ENCODE results near the gene UCK2. TPM values are rescaled to one million over a fixed set of nuclear protein-coding genes. Genes with fewer than 3 reads are reported as not detected.

Gene UCK2
- total and polyA plus RNA-seq, 2 of the 8 experiments (the other 6 are each of a cell fraction or from before 2014, with no cell fraction given) = 103 to 109 TPM

DNA sequence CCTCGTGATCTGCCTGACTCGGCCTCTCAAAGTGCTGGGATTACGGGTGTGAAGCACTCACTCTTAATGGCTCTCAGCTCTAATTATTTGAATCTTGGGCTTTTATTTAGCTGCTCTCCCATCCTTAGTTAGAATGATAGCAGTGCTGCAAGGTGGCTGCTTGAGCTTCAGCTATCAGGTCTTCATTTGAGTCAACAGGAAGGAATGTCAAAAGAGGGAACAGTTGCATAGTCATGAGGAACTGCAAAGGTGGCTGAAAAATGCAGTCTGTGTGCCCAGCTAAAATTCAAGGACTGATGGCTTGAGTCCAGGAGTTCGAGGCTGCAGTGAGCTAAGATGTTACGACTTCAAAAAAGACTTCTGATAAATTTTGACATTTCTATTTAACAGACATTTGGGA lies 55.6 kb downstream of the UCK2 start:
- Histone ChIP-seq H2BK120ac (replicated peaks; ENCODE audit: low read depth, low read length) (no peak overlapping the region), H4K8ac (ENCODE audit: extremely low read depth, insufficient read depth, low read length) (no peak overlapping the region), H3K23me2 (ENCODE audit: low read depth, low read length) (no peaks in the 10 kb centered on the region), H4K91ac (replicated peaks; ENCODE audit: insufficient read length, low read length) (no peak overlapping the region), H4K5ac (ENCODE audit: insufficient read length, low read depth, low read length) (no peak overlapping the region), H2BK12ac (ENCODE audit: low read depth, low read length) (no peak overlapping the region), H3K4me2 (ENCODE audit: insufficient read depth in 1 of 2, low read depth in 2 of 2, low read length in 2 of 2) (no peak overlapping the region), H4K20me1 (replicated peaks in 1 of 2; ENCODE audit: control insufficient read depth in 1 of 2, insufficient read depth in 2 of 2, low read length in 2 of 2) (peaks cover 21 to 22% of the 10 kb centered on the region in 2 experiments), H2BK5ac (ENCODE audit: low read depth, low read length) (no peak overlapping the region), H3K79me1 (ENCODE audit: low read depth, low read length) (peaks cover 7% of the 10 kb centered on the region), H3K79me2 (ENCODE audit: control insufficient read depth in 1 of 2, insufficient read depth in 2 of 2, low read length in 2 of 2) (peaks cover 22 to 99% of the 10 kb centered on the region in 2 experiments), H3K14ac (ENCODE audit: insufficient read length) (no peak overlapping the region), H3K9me3 (ENCODE audit: insufficient read depth in 2 of 2, low read depth in 1 of 2, low read length in 1 of 2) (peaks cover 0 to 5% of the 10 kb centered on the region in 2 experiments; a peak in 1 of 4 replicates), H3K9ac (replicated peaks in 1 of 4; ENCODE audit: extremely low read depth in 1 of 4, low read depth in 3 of 4, low read length in 3 of 4) (no peak overlapping the region), H3K23ac (ENCODE audit: insufficient read length) (no peak overlapping the region), H3K27ac (ENCODE audit: low read depth, low read length) (no peak overlapping the region), H3K4ac (replicated peaks; ENCODE audit: insufficient read length, low read depth, low read length) (no peak overlapping the region), H3K36me3 (ENCODE audit: control insufficient read depth in 2 of 4, insufficient read depth in 4 of 4, low read length in 3 of 4) (no peaks in the 10 kb centered on the region; a peak in 1 of 8 replicates), H3K4me1 (replicated peaks in 1 of 4; ENCODE audit: control insufficient read depth in 3 of 4, insufficient read depth in 4 of 4, low read length in 3 of 4) (peaks cover 0 to 13% (median 2%) of the 10 kb centered on the region in 4 experiments; a peak in 2 of 7 replicates), H2AFZ (ENCODE audit: low read length) (no peak overlapping the region), H3K18ac (ENCODE audit: extremely low read depth, low read length) (no peak overlapping the region), H2BK20ac (ENCODE audit: low read length) (no peak overlapping the region), H3K27me3 (replicated peaks in 1 of 4; ENCODE audit: control insufficient read depth in 3 of 4, extremely low read depth in 1 of 4, insufficient read depth in 3 of 4, low read length in 3 of 4) (no peaks in the 10 kb centered on the region), H3K4me3 (ENCODE audit: extremely low read depth in 1 of 4, insufficient read depth in 2 of 4, low read depth in 3 of 4, low read length in 4 of 4) (no peak overlapping the region), H3K56ac (replicated peaks; ENCODE audit: insufficient read length, low read depth, low read length) (no peak overlapping the region), H2BK15ac (ENCODE audit: low read length) (no peak overlapping the region), H2AK5ac (ENCODE audit: low read depth, low read length) (no peak overlapping the region)
- POLR2A ChIA-PET (ENCODE audit: partially characterized antibody) = interaction anchor here (0.6 to 2.0 kb wide), 3 partner anchors 9 to 55 kb away, joined by 3 to 15 read pairs (median 4); partner anchors contain the start of gene UCK2
- DNase-seq (ENCODE audit: low read depth in 1 of 2, low spot score in 2 of 2) = no peak
- TF ChIP-seq ATF2 (IDR thresholded peaks at IDR 0.05; ENCODE audit: low read length) (no peak), SIN3A (conservative IDR thresholded peaks at IDR 0.05 in 1 of 2, IDR thresholded peaks at IDR 0.05 in 1 of 2; ENCODE audit: low read depth in 1 of 2, low read length in 2 of 2) (no peak), TCF12 (IDR thresholded peaks at IDR 0.05; ENCODE audit: low read depth, low read length) (no peak), HDAC6 (IDR thresholded peaks at IDR 0.05; ENCODE audit: low read depth, low read length) (no peak), RFX5 (IDR thresholded peaks at IDR 0.05; ENCODE audit: borderline replicate concordance, low read depth, low read length) (no peak), ASH2L (IDR thresholded peaks at IDR 0.05; ENCODE audit: low read length) (no peak), KDM5A (IDR thresholded peaks at IDR 0.05; ENCODE audit: low read length) (no peak), SP4 (IDR thresholded peaks at IDR 0.05; ENCODE audit: low read length) (no peak), YY1 (IDR thresholded peaks at IDR 0.05; ENCODE audit: low read depth, low read length) (no peak)
- TF ChIP-seq, protein P1, sequence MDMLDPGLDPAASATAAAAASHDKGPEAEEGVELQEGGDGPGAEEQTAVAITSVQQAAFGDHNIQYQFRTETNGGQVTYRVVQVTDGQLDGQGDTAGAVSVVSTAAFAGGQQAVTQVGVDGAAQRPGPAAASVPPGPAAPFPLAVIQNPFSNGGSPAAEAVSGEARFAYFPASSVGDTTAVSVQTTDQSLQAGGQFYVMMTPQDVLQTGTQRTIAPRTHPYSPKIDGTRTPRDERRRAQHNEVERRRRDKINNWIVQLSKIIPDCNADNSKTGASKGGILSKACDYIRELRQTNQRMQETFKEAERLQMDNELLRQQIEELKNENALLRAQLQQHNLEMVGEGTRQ (IDR thresholded peaks at IDR 0.05; ENCODE audit: low read length) = no peak
- no peak for FAIRE-seq
- 89% methylated on average over 5 of the region's 5 CpGs; no CpG with 5 or more reads in 1 of the 2 experiments for WGBS, 2 experiments (ENCODE audit: extremely low coverage in 1 of 2, insufficient coverage in 1 of 2, insufficient read length in 1 of 2, insufficient replicate concordance in 2 of 2, low coverage in 1 of 2, low lambda C conversion rate in 2 of 2, missing lambda C conversion rate in 1 of 2)
- CTCF ChIA-PET (ENCODE audit: partially characterized antibody) = interaction anchor here (0.6 to 4.8 kb wide), 7 partner anchors 10 to 1346 kb away, joined by 3 to 32 read pairs (median 4); no protein-coding TSS in a partner anchor

All from H1 (cell line).